Measurements from ENCODE around the gene ALDH9A1. TPM values are rescaled to one million over a fixed set of nuclear protein-coding genes. Genes with fewer than 3 reads are reported as not detected.

Gene ALDH9A1
- total and polyA plus RNA-seq, 7 donors, result 39.5 to 98.5 (median 59.4) TPM

DNA sequence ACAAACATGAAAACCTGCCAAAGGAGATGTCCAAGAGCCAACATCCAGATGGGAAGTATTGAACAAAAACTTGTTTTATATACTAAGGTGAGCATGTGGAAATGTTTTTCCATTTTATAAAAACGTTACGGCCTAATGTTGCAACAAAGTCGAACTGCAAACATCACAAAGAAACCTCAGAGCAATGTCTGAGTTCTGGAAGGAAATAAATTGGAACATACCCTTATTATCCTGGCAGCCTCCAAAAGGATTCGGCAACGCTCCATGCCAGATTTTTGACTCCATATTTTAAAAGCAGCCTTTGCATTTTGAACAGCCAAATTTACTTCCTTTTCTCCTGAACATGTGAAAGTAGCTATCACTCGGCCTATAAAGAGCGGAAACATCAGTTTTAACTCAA lies 3.3 kb downstream of the ALDH9A1 start:
- intact Hi-C loops (cut with DNase I), result loop anchor here (5.0 kb wide), 3 partner anchors 93 to 1282 kb away; partner anchors contain the start of genes ILDR2 and UCK2
- Histone ChIP-seq H3K36me3 (peaks cover 0 to 9% (median 0%) of the 10 kb centered on the region in 4 donors), H3K4me3 (no peak overlapping the region), H3K27me3 (no peaks in the 10 kb centered on the region), H3K4me1 (peaks cover 0 to 32% (median 23%) of the 10 kb centered on the region in 4 donors), H3K9me3 (no peaks in the 10 kb centered on the region), H3K27ac (no peak overlapping the region)
- TF ChIP-seq POLR2AphosphoS5 (IDR thresholded peaks at IDR 0.05) (no peak), POLR2A (IDR thresholded peaks at IDR 0.05) (no peak), EP300 (IDR thresholded peaks at IDR 0.05) (no peak)
- TF ChIP-seq, protein P1, sequence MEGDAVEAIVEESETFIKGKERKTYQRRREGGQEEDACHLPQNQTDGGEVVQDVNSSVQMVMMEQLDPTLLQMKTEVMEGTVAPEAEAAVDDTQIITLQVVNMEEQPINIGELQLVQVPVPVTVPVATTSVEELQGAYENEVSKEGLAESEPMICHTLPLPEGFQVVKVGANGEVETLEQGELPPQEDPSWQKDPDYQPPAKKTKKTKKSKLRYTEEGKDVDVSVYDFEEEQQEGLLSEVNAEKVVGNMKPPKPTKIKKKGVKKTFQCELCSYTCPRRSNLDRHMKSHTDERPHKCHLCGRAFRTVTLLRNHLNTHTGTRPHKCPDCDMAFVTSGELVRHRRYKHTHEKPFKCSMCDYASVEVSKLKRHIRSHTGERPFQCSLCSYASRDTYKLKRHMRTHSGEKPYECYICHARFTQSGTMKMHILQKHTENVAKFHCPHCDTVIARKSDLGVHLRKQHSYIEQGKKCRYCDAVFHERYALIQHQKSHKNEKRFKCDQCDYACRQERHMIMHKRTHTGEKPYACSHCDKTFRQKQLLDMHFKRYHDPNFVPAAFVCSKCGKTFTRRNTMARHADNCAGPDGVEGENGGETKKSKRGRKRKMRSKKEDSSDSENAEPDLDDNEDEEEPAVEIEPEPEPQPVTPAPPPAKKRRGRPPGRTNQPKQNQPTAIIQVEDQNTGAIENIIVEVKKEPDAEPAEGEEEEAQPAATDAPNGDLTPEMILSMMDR (IDR thresholded peaks at IDR 0.05), result no peak
- 80 to 82% methylated on average over 7 of the region's 7 CpGs for WGBS, 2 donors
- no peak for DNase-seq

DNA sequence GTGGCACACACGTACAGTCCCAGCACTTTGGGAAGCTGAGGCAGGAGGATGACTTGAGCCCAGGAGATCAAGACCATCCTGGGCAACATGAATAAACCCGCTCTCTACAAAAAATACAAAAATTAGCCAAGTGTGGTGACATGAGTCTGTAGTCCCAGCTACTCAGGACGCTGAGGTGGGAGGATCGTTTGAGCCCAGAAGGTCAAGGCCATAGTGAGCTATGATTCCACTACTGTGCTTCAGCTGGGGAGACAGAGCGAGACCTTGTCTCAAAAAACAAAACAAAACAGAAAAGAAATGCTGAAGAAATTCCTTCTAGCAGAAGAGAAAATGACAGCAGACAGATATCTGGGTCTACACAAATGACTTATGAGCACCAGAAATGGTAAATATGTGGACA lies 10.3 kb downstream of the ALDH9A1 start:
- intact Hi-C loops (cut with DNase I), result no loop called here
- Histone ChIP-seq H3K9me3 (no peaks in the 10 kb centered on the region), H3K27ac (no peak overlapping the region), H3K27me3 (no peaks in the 10 kb centered on the region), H3K4me3 (no peak overlapping the region), H3K4me1 (peaks cover 0 to 9% (median 0%) of the 10 kb centered on the region in 4 donors), H3K36me3 (peaks cover 0 to 21% (median under 1%) of the 10 kb centered on the region in 4 donors)
- DNase-seq, result no peak
- TF ChIP-seq, protein P1 (IDR thresholded peaks at IDR 0.05), result no peak
- TF ChIP-seq POLR2A (IDR thresholded peaks at IDR 0.05) (no peak), POLR2AphosphoS5 (IDR thresholded peaks at IDR 0.05) (no peak), EP300 (IDR thresholded peaks at IDR 0.05) (no peak)
- 96 to 97% methylated on average over 5 of the region's 5 CpGs for WGBS, 2 donors

DNA sequence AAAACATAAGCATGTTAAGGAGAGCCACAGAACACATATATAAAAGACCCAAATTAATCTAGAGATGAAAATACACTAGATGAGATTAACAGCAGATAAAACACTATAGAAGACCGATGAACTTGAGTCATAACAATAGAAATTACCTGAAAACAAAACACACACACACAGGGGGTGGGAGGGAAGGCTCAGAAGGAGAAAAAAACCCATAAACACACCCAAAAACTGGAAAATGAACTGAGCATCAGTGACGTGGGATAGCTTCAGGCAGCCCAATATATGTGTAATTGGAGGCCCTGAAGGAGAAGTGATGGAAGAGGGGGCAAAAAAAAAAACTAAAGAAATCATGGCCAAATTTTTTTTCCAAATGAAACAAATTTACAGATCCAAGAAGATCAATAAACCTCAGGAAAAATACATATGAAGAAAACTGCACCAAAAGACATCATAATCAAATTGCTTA lies 11.4 kb downstream of the ALDH9A1 start:
- no peak overlapping the region for H3K27ac ChIP-seq
- intact Hi-C loops (cut with DNase I), result no loop called here
- no peak overlapping the region for H3K4me3 ChIP-seq
- no peaks in the 10 kb centered on the region for H3K27me3 ChIP-seq
- peaks cover 0 to 9% (median 0%) of the 10 kb centered on the region in 4 donors for H3K4me1 ChIP-seq
- no peak for DNase-seq
- peaks cover 0 to 31% (median 7%) of the 10 kb centered on the region in 4 donors for H3K36me3 ChIP-seq
- 78 to 84% methylated on average over 2 of the region's 2 CpGs for WGBS, 2 donors
- TF ChIP-seq POLR2AphosphoS5 (IDR thresholded peaks at IDR 0.05) (no peak), POLR2A (IDR thresholded peaks at IDR 0.05) (no peak), EP300 (IDR thresholded peaks at IDR 0.05) (no peak)
- TF ChIP-seq, protein P1 (IDR thresholded peaks at IDR 0.05), result no peak
- H3K9me3 ChIP-seq, result no peaks in the 10 kb centered on the region

DNA sequence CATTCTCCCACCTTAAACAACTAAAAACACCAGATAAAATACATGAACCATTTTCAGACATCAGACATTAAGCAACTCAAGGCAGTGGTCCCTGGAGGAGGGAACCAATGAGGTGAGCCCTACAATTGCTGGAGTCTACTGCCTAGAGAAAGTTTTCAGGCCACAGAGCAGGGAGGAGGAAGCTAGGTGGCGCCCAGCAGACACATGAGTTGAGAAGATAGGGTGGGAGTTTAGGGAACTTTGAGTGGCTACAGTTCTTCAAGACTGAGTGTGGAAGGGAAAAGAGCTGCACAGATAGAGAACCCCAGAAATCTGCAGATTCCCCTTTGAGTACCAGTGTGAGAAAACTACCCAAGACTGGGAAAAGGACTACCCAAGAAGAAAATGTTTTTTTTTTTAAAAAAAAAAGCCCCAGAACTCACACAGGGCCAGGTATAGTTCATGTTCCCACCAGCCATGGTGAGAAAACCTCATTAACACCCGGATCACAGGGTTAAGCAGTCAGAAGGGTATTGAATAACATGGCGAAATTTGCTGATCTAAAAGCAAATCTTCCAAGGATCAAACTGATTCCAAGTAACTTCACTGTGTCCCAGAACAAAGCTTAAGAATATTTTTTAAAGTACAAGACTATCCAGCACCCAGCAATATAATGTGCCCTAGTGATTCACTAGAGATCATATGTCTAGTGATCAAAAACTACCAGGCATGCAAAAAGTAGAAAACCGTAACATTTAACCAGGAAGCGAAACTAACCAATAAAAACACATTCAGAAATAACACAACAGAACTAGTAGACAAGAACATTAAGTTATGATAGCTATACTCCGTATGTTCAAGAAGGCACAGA lies 12.0 kb downstream of the ALDH9A1 start:
- H3K4me3 ChIP-seq, result no peak overlapping the region
- H3K36me3 ChIP-seq, result peaks cover 4 to 38% (median 11%) of the 10 kb centered on the region in 4 donors
- intact Hi-C loops (cut with DNase I), result no loop called here
- no peaks in the 10 kb centered on the region for H3K9me3 ChIP-seq
- no peak for DNase-seq
- TF ChIP-seq EP300 (IDR thresholded peaks at IDR 0.05) (no peak), POLR2A (IDR thresholded peaks at IDR 0.05) (no peak), POLR2AphosphoS5 (IDR thresholded peaks at IDR 0.05) (no peak)
- TF ChIP-seq, protein P1 (IDR thresholded peaks at IDR 0.05), result no peak
- H3K27ac ChIP-seq, result no peak overlapping the region
- peaks cover 0 to 9% (median 0%) of the 10 kb centered on the region in 4 donors for H3K4me1 ChIP-seq
- H3K27me3 ChIP-seq, result no peaks in the 10 kb centered on the region
- 75 to 86% methylated on average over 6 of the region's 6 CpGs for WGBS, 2 donors
